SU-DHL-6 (cell line): ENCODE results near the gene CROCC.

Experiments
- EZH2phosphoT487 ChIP-seq: fragments of 200-600 bp; sonication (generic), shearing (Covaris generic); conservative IDR thresholded peaks from 2 replicates; pipeline ENCODE4 v1.6.1; 2018; ENCODE audit warnings: mild to moderate bottlenecking, antibody characterized with exemption, low read length, moderate library complexity, mixed read lengths
- TF ChIP-seq, protein P1 (sequence below): fragments of 200-600 bp; sonication (generic); IDR thresholded peaks from one replicate; pipeline ENCODE4 v1.5.1; 2017; ENCODE audit warnings: antibody characterized with exemption, mild to moderate bottlenecking, low read length, moderate library complexity; ENCODE audit not compliant: insufficient read depth, poor library complexity, severe bottlenecking

DNA sequence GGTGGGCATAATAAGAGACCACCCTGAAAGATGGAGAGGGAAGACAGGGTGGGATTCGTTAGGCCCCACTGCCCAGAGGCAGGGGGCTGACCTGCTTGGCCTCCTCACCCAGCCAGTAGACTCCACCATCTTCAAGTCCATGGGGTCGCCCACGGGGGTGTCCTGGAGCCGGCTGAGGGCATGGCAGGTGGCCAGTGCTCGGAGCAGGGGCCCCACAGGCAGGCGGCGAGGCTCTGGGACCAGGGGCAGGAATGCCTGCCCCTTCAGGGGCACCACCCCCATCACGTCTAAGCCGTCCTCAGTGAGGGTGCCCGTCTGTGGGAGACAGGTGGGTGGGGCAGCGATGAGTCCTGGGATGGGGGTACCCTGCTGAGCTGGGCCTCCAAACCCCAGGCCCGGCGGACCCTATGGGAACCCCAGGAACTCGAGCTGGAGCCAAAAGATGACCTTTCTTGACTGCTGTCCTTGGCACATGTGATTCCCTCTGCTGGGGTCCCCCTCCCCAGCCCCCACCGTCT is 71.8 kb downstream of the CROCC start:
- TF ChIP-seq, protein P1, sequence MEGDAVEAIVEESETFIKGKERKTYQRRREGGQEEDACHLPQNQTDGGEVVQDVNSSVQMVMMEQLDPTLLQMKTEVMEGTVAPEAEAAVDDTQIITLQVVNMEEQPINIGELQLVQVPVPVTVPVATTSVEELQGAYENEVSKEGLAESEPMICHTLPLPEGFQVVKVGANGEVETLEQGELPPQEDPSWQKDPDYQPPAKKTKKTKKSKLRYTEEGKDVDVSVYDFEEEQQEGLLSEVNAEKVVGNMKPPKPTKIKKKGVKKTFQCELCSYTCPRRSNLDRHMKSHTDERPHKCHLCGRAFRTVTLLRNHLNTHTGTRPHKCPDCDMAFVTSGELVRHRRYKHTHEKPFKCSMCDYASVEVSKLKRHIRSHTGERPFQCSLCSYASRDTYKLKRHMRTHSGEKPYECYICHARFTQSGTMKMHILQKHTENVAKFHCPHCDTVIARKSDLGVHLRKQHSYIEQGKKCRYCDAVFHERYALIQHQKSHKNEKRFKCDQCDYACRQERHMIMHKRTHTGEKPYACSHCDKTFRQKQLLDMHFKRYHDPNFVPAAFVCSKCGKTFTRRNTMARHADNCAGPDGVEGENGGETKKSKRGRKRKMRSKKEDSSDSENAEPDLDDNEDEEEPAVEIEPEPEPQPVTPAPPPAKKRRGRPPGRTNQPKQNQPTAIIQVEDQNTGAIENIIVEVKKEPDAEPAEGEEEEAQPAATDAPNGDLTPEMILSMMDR = no peak
- TF ChIP-seq EZH2phosphoT487 = no peak
